Measurements from ENCODE around the gene YPEL1.
A peak's percentile ranks its signal among the peaks of the same experiment; 100 is the strongest.
"Not testable (repeated sequence)": the region's sequence is repeated elsewhere in the genome, so short reads cannot be mapped to it uniquely, and the experiment has no call there.

YPEL1 gene

DNA sequence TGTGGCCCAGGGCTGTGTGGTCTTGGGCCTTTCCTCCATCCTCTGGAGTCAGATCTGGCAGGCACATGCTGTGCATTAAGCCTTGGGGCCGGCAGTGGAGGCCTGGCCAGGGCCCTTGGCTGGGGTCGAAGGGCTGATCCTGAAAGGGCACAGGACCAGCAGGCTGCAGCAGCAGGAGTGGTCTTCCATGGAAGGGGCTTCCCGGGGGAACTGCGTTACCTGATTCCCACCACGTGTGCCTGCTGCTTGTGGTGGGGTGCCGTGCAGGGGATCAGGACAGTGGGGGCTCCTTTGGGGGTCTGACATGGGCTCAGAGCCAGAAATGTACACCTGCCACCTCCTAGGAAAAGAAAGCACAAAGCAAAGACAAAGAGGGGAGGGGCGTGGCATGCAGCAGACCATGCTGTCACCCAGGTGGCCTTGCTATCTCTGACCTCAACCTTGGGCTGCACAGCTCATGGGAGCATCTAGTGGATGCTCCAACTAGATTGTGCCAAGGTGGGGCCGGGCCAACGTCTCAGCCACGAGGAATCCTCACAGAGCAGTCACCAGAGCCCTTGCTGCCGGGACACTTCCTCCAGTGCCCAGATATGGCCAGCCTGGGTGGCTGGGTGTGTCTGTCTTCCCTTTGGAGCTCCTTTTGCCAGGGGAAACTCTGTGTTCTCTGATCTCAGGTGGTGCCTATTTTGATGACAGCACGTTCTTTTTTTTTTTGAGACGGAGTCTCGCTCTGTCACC, 17.9 kb upstream of the YPEL1 start:
- DNase-seq (ENCODE audit: low spot score): no peak

DNA sequence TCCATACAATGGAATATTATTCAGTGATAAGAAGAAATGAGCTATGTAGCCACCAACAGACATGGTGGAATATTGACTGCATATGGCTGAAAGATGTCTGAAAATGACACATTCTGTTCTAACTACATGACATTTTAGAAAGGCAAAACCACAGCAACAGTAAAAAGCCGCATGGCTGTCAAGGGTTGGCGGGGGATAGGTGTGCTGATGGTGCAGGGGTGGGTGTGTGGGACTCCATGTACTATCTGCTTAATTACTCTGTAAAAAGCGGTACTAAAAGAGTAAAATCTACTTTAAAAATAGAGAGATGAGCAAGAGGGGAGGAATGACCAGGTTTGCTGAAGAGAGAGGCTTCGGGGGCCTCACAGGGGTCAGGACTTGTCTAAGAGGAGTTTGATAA, 16.7 kb upstream of the YPEL1 start:
- no peak for DNase-seq (ENCODE audit: low spot score)

DNA sequence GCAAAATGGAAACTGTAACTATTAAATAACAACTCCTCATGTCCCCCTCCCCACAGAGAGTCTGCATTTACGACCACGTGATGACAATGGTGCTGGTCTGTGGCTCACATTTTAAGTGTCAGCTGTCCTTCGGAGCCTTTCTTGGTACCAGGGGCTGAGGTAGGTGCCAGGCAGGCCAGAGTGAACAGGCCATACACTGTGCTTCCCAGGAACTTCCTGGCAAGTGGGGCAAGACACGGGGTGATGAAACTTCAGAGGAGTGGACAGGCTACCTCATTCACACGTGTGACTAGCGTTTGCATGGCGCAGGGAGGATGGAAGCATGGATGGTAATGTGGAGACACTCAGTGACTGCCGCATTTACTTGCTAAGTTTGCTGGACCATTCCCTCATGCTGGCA, 10.4 kb upstream of the YPEL1 start:
- no peak for DNase-seq (ENCODE audit: low spot score)

DNA sequence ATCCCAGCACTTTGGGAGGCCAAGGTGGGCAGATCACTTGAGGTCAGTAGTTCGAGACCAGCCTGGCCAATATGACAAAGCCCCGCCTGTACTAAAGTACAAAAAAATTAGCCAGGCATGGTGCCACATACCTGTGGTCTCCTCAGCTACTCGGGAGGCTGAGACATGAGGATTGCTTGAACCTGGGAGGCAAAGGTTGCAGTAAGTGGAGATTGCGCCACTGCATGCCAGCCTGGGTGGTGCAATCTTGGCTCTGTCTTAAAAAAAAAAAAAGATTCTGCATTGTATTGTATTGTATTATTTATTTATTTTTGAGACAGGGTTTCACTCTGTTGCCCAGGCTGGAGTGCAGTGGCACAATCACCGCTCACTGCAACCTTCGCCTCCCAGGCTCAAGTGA, 9.3 kb upstream of the YPEL1 start:
- not testable (repeated sequence) for DNase-seq (ENCODE audit: low spot score)

DNA sequence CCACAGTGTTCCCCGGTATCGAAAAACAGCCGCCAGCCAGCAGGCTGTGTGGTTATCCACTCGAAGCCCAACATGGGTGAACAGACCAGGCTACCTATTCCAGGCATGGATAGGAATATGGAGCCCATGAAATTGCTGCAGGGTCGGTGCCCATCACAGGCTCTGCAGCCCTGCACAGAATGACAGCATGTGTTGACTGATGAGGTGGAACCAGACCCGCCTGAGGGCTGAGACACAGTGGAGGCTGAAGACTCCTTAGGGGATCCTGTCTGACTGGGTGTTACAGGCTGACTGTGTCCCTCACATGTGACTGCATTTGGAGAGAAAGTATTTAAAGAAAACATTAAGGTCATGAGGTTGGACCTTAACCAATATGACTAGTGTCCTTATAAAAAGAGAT, 6.2 kb upstream of the YPEL1 start:
- peak; percentile 6 for DNase-seq (ENCODE audit: low spot score)

DNA sequence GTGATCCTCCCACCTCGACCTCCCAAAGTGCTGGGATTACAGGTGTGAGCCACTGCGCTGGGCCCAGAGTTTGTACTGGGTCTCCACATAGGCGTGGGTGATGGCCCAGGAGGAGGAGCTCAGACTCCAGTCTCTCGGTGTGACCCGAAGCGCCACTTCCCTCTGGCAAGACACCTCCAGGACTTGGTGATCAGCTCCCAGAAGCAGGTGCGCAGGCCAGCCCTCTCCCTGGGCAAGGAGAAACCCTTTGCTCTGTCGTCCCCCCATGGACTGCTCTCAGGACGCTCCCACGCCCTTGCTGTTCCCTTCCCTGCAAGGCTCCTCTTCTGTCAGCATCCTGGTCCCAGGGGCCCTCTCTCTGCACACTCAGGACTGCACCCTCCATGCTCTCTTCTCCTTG, 5.5 kb upstream of the YPEL1 start:
- no peak for DNase-seq (ENCODE audit: low spot score)

DNA sequence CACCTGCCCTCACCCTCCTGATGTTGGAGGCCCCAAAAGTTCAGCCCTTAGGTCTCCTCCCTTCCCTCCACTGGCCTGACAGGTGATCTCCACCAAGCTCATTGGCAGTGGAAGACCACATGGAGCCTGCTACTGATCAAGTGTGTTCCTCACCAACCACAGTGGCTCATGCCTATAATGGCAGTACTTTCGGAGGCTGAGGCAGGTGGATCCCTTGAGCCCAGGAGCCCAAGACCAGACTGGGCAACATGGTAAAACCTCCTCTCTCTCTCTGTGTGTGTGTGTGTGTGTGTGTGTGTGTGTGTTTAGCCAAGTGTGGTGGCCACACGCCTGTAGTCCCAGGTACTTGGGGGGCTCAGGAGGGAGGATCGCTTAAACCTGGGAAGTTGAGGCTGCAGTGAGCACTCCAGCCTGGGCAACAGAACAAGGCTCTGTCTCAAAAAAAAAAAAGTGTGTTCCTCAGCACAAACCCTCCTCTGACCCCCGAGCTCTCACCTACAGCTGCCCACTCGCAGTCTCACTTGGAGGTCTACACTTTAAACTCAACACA, 4.3 kb upstream of the YPEL1 start:
- DNase-seq (ENCODE audit: low spot score): no peak

DNA sequence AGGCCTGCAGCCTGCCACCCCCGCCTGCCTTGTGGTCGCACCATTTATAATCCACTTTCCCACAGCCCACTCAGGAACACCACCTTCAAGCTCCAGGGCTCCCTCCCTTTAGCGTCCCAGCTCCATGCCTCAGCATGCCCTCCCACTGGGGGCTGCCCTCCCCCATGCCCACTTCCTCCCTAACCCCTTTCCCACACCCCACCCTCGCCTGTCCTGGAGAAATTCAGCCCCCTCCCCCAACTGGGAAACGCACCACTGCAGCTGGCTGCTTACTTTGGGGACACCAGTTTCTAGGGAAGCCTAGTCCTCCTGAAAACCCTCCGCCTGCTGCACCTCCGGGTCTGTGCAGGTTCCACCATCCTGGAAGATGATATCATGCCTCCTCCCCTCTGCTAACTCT, 3.4 kb upstream of the YPEL1 start:
- no peak for DNase-seq (ENCODE audit: low spot score)

DNA sequence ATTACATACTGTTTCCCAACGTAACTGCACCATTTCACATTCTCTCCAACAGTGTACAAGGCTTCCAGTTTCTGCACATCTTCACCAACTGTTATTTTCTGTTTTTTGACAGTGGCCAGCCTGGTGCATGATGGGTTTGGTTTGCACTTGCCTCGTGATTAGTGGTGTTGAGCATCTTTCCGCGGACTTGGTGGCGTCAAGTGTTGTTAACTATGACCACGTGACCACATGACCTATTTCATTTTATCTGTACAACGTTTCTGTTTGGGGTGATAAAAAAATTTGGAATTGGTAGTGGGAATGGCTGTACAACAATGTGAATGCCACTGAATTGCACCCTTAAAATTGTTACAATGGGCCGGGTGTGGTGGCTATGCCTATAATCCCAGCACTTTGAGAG, 2.5 kb upstream of the YPEL1 start:
- DNase-seq (ENCODE audit: low spot score): no peak

DNA sequence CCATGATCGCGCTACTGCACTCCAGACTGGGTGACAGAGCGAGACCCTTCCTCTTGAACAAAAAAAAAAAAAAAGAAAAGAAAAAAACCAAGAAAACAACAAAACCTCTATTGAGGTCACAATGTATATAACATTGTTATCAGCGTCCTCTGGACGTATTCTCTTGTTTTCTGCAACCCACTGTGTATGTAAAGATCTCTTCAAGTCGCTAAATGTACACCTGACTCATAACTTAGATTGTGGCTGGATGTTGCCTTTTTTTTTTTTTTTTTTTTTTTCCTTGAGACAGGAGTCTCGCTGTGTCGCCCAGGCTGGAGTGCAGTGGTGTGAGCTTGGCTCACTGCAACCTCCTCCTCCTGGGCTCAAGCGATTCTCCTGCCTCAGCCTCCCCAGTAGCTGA, 1.4 kb upstream of the YPEL1 start:
- no peak for DNase-seq (ENCODE audit: low spot score)

DNA sequence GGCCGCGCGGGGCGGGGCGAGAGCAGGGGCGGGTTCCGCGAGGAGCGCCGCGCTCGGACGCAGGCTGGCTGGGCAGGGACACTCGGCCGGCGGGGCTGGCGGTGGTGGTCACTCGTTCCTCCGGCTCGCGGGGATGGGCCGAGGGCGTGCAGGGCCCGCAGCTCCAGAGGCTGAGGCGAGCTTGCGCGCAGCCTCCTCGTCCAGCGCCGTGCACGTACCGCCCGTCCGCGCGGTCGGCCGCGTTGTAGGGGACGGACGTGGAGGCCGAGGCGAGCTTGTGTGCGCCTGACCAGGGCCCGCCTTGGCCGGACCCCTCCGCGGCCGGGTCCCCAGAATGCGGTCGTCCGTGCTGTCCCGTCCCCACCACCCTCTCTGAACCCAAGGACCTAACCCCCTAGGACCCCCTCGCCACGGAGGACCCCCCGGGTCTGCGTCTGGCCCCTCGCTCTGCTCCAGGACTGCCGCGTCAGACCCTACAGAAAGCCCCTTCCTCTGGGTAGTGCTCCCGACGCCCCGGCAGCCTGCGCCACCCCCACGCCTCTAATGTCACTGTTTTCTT, 569 bp upstream of the YPEL1 start:
- no peak for DNase-seq (ENCODE audit: low spot score)

DNA sequence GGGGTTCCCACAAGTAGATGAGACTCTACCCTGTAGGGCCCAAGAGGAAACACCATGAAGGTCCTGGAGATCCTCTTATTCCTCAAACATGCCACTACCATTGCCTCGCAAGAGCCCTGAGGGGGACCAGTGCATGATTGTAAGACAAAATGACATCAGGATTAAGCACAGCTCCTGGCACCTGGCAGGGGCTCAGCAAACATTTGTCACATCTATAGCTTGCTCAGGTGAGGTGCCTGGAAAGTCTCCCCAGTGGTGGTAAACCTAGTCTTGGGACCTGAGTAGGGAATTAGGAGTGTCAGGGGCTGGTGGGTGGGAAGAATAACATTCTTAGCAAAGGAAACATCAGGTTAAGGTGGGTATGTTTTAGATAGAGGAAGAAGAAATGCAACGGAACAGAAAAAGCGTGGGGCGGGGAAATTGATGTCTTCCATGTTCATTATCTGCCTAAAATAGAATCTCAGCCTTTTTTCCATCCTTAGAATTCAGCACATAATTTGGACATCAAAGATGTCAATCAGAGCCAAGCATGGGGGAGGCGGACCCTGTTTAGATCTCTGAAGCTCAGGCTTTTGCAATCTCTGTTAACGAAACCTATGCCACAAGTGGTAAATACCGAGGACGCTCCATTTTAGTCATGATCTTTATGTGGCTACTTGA, 924 bp downstream of the YPEL1 start:
- DNase-seq (ENCODE audit: low spot score): peak; percentile 9

DNA sequence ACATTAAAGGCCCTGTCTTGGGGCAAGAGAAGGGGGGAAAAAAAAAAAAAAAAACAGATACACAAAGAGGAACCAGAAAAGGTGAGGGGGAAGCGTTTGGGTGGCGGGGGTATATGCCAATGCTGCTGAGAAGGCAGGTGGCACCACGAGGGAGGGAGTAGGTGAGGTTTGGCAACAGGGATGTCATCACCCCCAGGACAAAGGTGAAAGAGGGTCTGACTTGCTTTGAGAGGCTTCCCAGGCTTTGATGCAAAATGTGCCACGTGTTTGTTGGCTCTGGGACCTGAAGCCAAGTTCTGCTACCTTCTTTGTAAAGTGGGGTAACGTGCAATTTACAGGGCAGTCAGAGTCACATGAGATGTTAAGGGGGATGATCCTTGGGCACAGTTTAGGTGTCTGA, 4.1 kb downstream of the YPEL1 start:
- no peak for DNase-seq (ENCODE audit: low spot score)

DNA sequence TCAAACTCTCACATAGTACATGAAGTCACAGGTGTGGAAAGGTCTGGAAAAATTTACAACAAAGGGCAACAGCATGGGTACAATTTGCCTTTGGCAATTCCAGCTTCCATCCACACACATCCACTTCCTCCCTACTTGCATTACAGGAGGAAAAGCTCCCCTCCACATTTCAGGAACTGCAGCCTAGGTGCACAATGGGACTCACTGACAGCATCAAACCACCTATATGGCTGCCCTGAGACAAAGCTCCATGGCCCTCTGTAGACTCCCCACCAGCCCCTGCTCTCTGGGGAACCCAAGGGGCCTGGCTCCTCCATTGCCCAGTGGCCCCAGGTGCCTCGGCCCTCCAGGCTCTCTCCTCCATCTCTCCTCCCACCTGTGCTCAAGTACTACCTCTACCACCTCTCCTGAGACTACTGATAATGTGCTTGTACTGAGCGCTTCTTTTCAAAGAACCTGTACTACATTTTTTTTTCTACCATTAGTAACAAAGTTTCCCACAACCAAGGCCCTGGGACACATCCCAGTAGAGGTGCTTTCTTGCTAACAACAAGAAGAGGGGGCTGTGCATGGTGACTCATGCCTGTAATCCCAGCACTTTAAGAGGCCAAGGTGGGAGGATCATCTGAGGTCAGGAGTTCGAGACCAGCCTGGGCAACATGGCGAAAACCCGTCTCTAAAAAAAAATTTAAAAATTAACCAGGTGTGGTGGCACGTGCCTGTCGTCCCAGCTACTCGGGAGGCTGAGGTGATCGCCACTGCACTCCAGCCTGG, 4.9 kb downstream of the YPEL1 start:
- no peak for DNase-seq (ENCODE audit: low spot score)

DNA sequence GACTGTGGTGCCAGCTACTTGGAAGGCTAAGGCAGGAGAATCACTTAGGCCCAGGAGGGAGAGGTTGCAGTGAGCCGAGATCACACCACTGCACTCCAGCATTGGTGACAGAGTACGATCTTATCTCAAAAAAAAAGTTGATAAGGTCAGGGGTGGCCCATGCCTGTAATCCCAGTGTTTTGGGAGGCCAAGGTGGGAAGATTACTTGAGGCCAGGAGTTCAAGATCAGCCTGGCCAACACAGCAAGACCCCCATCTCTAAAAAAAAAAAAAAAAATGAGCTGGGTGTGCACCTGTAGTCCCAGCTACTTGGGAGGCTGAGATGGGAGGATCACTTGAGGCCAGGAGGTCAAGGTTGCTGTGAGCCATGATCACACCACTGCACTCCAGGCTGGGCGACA, 6.4 kb downstream of the YPEL1 start:
- not testable (repeated sequence) for DNase-seq (ENCODE audit: low spot score)

DNA sequence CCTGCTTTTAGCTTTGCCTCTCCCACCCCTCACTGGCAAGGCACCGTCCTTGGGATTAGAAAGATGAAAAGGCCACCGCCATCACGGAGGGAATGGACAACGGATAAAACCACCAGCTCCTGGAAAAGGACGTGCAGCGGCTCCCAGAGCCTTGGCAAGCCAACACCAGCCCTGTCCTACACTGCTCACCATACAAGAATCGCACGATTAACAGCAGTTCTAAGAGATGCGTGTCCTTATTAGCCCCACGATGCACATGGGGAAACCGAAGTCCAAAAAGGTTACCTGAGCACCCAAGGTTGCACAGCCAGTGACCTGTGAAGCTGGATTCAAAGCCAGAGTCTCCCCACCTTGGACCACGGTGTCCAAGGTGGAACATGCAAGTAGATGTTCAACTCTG, 7.3 kb downstream of the YPEL1 start:
- DNase-seq (ENCODE audit: low spot score): no peak

DNA sequence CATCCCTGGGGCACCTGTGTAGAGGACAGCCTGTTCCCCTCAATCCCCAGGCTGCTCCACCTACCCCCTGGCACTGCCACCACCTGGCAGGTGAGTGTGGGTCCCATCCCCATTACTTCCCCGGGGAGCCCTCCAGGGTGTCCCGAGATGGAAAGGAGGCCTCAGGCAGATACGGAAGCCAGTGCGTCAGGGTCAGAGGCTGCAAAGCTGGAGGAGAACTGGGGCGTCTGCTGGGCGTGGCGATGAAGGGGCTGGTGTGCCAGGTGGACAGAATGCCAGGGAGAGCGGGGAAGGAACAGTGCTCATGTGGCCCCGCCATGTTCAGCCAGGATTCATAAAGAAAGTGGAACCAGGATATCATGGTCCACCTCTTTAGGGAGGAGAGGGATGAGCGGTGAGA, 7.8 kb downstream of the YPEL1 start:
- no peak for DNase-seq (ENCODE audit: low spot score)

DNA sequence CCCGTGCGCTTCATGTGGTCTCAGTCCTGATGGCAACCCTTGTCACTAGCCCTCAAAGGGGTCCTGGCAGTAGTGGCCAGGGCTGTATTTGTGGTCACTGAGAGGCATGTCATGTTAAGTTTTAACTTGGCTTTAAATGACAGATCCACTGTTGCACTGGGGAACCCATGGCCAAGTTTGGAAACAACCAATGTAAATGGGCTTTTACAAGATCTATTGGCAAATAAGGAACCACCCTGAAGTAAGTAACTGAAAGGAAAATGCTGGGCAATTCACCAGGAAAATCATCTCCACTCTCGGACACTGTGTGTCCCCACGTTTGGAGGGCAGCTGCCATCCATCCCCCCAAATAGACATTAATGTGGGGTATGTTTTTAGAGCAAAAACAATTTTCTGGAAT, 8.4 kb downstream of the YPEL1 start:
- no peak for DNase-seq (ENCODE audit: low spot score)

DNA sequence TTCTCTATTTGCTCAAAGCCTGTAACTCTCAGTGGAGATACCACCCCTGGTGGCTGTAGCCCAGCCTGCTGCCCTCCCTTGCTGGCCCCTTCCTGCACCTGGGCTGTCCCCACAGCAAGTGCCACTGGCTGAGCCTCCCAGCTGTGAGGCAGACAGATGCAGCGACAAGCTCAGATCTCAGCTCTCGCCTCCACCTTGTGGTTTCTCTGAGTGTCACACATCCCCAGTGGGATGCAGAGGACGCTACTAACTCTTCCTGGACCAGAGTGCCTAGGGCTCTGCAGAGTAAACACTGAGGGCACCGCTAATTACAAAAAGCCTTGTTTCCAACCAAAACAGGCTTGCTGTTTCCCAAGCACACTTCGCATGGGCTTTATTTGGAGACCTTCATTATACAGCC, 8.9 kb downstream of the YPEL1 start:
- no peak for DNase-seq (ENCODE audit: low spot score)

DNA sequence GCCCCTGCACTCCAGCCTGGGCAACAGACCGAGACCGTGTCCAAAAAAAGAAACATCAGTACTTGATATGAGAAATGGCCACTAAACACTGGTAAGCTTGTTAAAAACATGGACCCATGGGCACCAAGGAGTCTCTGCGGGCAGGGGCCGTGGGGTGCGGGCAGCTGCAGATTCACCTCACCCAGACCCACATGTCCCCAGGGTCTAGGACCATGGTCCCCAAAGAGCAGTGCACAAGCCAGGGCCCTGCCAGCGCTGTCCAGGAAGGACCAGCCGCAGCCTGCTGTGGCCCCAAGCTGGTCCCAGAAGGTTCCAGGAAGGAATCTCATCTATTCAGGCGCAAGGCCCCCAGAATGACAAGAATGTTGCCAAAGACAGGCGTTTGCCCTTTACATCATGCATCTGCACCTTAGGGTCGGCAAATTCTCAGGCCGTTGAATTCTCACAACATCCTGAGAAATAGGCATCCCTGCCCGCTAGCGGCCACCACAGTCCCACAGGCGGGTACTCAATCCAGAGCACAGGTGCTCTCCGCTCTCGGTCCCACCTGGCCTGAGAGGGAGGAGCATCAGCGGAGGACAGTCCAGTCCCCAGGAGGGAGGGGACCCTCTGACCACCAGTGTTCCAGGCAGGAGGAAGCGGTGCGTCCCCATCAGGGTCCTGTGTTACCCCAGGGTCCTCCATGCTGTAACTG, 9.5 kb downstream of the YPEL1 start:
- DNase-seq (ENCODE audit: low spot score): no peak

DNA sequence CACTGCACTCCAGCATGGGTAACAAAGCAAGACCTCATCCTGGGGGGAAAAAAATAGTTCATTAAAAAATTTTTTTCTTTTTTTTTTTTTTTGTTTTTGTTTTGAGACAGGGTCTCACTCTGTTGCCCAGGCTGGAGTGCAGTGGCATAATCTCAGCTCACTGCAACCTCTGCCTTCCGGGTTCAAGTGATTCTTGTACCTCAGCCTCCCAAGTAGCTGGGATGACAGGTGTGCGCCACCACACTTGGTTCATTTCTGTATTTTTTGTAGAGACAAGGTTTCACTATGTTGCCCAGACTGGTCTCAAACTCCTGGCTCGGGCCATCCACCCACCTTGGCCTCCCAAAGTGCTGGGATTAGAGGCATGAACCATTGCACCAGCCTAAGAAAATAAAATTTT, 11.1 kb downstream of the YPEL1 start:
- not testable (repeated sequence) for DNase-seq (ENCODE audit: low spot score)

Data from kidney tubule cell (primary cell).